Thoracic aorta (tissue), 2 donors: ENCODE measurements around the gene WWC1. TPM values are rescaled to one million over a fixed set of nuclear protein-coding genes. Genes with fewer than 3 reads are reported as not detected.

Source experiments
- ATAC-seq: fragments of 150-250 bp; one replicate; pipeline ENCODE4 v1.8.0; 2017; ENCODE audit warnings: low read depth; ENCODE audit not compliant: insufficient number of reproducible peaks, low FRiP score
- DNase-seq: peaks from one replicate; pipeline ENCODE4 v3.0.0-alpha.2; 2020; ENCODE audit warnings: low spot score
- H3K27ac ChIP-seq, 2 donors: fragments of 200-600 bp; sonication (generic); 1 replicate in 1 of 2; 2 replicates in 1 of 2; pipeline ENCODE4 v1.5.1; 2016; ENCODE audit warnings: mild to moderate bottlenecking in 2 of 2, moderate library complexity in 2 of 2
- H3K27me3 ChIP-seq: fragments of 200-600 bp; sonication (generic); replicated peaks from 2 replicates; pipeline ENCODE4 v1.6.0; 2016; ENCODE audit warnings: mild to moderate bottlenecking; ENCODE audit not compliant: insufficient read depth
- H3K36me3 ChIP-seq: fragments of 200-600 bp; sonication (generic); one replicate; pipeline ENCODE4 v1.5.1; 2016
- H3K4me1 ChIP-seq, 2 donors: fragments of 200-600 bp; sonication (generic); 1 replicate in 1 of 2; 2 replicates in 1 of 2; pipeline versions ENCODE4 v1.5.1 to v1.6.0; 2016; ENCODE audit warnings: low read depth in 2 of 2, mild to moderate bottlenecking in 1 of 2; ENCODE audit not compliant: control insufficient read depth in 1 of 2
- H3K4me3 ChIP-seq: fragments of 200-600 bp; sonication (generic); 2 replicates; pipeline ENCODE4 v1.5.1; 2016; ENCODE audit warnings: mild to moderate bottlenecking
- H3K9me3 ChIP-seq: fragments of 200-600 bp; sonication (generic); 2 replicates; pipeline ENCODE4 v1.5.1; 2016
- total RNA-seq, 2 donors: library from RNA; depleted of rRNA; stranded (reverse); fragments of >200 nt; gene quantifications; one replicate each; pipeline versions ENCODE4 v1.1.0 to v1.2.3, GENCODE V29; 2016
- TF ChIP-seq, protein P1 (sequence below): fragments of 200-600 bp; sonication (generic); IDR thresholded peaks from one replicate; pipeline ENCODE4 v1.5.1; 2019; ENCODE audit warnings: antibody characterized with exemption

Gene WWC1
- total RNA-seq, 2 donors from 2014 or later = 3.6 TPM; not detected in 1

GRCh38 chr5:168268949-168269936 is 22.2 kb upstream of the WWC1 start:
- Histone ChIP-seq H3K4me3 (peak overlapping the region; percentile 67), H3K27me3 (no peaks in the 10 kb centered on the region), H3K27ac (no peak overlapping the region), H3K9me3 (no peaks in the 10 kb centered on the region), H3K4me1 (peaks cover 4 to 14% of the 10 kb centered on the region in 2 donors), H3K36me3 (no peaks in the 10 kb centered on the region)
- peak; percentile 63 for ATAC-seq
- DNase-seq = peak; percentile 26
- TF ChIP-seq, protein P1, sequence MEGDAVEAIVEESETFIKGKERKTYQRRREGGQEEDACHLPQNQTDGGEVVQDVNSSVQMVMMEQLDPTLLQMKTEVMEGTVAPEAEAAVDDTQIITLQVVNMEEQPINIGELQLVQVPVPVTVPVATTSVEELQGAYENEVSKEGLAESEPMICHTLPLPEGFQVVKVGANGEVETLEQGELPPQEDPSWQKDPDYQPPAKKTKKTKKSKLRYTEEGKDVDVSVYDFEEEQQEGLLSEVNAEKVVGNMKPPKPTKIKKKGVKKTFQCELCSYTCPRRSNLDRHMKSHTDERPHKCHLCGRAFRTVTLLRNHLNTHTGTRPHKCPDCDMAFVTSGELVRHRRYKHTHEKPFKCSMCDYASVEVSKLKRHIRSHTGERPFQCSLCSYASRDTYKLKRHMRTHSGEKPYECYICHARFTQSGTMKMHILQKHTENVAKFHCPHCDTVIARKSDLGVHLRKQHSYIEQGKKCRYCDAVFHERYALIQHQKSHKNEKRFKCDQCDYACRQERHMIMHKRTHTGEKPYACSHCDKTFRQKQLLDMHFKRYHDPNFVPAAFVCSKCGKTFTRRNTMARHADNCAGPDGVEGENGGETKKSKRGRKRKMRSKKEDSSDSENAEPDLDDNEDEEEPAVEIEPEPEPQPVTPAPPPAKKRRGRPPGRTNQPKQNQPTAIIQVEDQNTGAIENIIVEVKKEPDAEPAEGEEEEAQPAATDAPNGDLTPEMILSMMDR = peak; percentile 65

GRCh38 chr5:168269937-168270330 is 21.5 kb upstream of the WWC1 start:
- ATAC-seq (no peak), DNase-seq (no peak)
- Histone ChIP-seq H3K9me3 (no peaks in the 10 kb centered on the region), H3K27me3 (no peaks in the 10 kb centered on the region), H3K4me1 (peaks cover 4 to 14% of the 10 kb centered on the region in 2 donors), H3K27ac (no peak overlapping the region), H3K36me3 (no peaks in the 10 kb centered on the region), H3K4me3 (peak overlapping the region; percentile 67)
- TF ChIP-seq, protein P1 = no peak

- no peak overlapping the region for H3K4me3 ChIP-seq
- no peaks in the 10 kb centered on the region for H3K36me3 ChIP-seq
- H3K4me1 ChIP-seq = peaks cover 4 to 14% of the 10 kb centered on the region in 2 donors
- ATAC-seq (no peak), DNase-seq (no peak)
- no peaks in the 10 kb centered on the region for H3K9me3 ChIP-seq
- TF ChIP-seq, protein P1 = no peak
- H3K27ac ChIP-seq = no peak overlapping the region
- H3K27me3 ChIP-seq = no peaks in the 10 kb centered on the region
Measured at GRCh38 chr5:168270476-168270875, 21.0 kb upstream of the WWC1 start.

DNA sequence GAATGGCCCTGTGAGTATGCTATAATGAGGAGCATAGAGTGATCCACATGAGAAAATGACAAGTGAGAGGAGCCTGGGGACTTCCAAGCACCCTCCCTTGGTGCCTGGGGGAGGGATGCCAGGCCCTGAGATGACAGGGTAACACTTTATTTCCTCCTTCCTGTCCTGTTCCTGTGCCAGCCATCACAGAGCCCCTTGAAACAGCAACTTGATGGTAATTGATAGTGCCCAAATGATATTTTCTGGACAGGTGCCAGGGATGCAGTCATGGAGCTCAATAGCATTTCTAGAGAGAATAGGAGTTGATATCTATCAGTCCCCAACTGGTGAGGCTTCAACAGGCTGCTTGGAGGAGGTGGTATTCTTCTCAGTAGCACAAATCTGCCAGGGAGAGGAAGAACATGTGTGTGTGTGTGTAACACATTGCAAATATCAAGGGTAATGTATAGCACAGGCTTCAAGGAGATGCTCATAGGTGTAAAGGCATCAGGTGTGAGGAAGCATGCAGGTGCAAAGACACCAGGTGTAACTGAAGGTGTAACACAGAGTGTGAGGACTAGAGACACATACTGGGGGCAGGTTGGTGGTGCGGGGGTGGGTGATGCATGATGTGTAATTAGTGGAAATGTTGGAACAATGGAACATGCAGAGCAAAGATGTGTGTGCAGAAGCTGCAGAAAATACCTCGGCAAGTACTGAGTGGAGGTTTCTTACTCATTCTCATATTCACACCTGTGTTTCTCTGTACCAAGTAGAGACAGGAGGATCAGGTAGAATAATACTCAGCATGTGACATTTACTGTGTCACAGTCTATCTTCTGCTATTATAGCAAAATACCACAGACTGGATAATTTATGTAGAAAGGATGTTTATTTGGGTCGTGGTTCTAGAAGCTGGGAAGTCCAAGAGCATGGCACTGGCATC is 18.1 kb upstream of the WWC1 start:
- ATAC-seq (no peak), DNase-seq (no peak)
- H3K9me3 ChIP-seq = no peaks in the 10 kb centered on the region
- no peaks in the 10 kb centered on the region for H3K36me3 ChIP-seq
- H3K27me3 ChIP-seq = no peaks in the 10 kb centered on the region
- H3K4me1 ChIP-seq = peaks cover 4 to 14% of the 10 kb centered on the region in 2 donors
- TF ChIP-seq, protein P1 = no peak
- H3K4me3 ChIP-seq = no peak overlapping the region
- no peak overlapping the region for H3K27ac ChIP-seq

DNA sequence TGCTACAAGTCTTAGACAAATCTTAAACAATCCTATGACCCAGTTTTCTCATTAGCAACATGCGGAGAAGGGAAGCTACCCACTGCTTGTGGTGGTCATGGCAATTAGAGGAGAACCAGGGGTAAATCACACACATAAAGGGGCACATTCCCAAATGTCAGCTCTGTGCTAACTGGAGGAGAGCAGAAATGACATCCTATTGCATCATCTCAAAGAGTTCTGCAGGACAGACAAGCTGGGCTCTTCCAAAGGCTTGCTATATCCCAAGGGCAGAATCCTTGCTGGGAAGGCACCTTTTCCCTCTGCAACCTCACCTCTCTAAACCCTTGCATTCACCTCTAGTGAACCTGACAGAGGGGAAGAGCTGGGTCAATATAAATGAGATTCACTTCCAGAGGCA is 17.0 kb upstream of the WWC1 start:
- TF ChIP-seq, protein P1 = no peak

More for the DNA sequence above, 17.0 kb upstream of the WWC1 start:
- Histone ChIP-seq H3K36me3 (no peaks in the 10 kb centered on the region), H3K9me3 (no peaks in the 10 kb centered on the region), H3K27ac (no peak overlapping the region), H3K27me3 (no peaks in the 10 kb centered on the region), H3K4me1 (peaks cover 0 to 8% of the 10 kb centered on the region in 2 donors), H3K4me3 (no peak overlapping the region)
- DNase-seq = no peak
- no peak for ATAC-seq
